HG02970 (cell line): ENCODE data around the gene ACADVL.

Experiments
- ATAC-seq: cut with Tn5 transposase; IDR thresholded peaks from one replicate; pipeline ENCODE4 v1.9.1; 2021; ENCODE audit warnings: mild to moderate bottlenecking, moderate library complexity, moderate number of reproducible peaks; ENCODE audit not compliant: unreplicated experiment, low FRiP score

Gene ACADVL

DNA sequence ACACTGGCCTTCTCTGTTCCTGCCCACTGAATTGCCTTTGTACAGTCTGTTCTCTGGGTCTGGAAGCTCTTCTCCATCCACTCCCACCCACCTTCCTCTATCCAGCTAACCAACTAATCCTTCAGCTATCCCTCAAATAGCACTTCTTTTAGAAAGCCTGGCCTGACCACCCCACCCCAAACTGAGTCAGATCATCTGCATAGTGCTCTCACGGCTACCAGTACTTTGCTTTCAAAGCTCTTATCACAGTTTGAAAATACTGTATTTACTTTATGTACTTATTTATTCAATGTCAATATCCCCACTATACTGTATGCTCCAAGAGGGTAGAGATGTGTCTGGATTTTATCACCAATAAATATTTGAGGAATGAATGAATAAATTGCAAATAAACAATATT lies 47.0 kb downstream of the ACADVL start:
- no peak for ATAC-seq
